Activated CD8-positive, alpha-beta T cell treated with anti-CD3 and anti-CD28 coated beads for 36 hours (primary cell): ENCODE data around the gene B3GALT2. TPM values are rescaled to one million over a fixed set of nuclear protein-coding genes. Genes with fewer than 3 reads are reported as not detected.
"Not testable (repeated sequence)": the region's sequence is repeated elsewhere in the genome, so short reads cannot be mapped to it uniquely, and the experiment has no call there.

Experiments used
- ATAC-seq: fragments of 200-7000 bp; cut with Tn5 transposase; one replicate; pipeline ENCODE4 v1.10.0; 2021; ENCODE audit warnings: mild to moderate bottlenecking, moderate library complexity
- CTCF ChIA-PET: fragments of 350-600 bp; sonication (Branson Sonifier 250); formaldehyde crosslinking; loops from one replicate; lab custom pipeline; 2021; ENCODE audit warnings: antibody characterized with exemption; lab: Charles Lee
- POLR2A ChIA-PET: fragments of 350-600 bp; sonication (Branson Sonifier 250); formaldehyde crosslinking; loops from one replicate; lab custom pipeline; 2021; ENCODE audit warnings: antibody characterized with exemption; lab: Charles Lee
- DNase-seq: peaks from one replicate; pipeline ENCODE4 v3.0.0-alpha.2; 2020
- H3K27ac Mint-ChIP-seq: one replicate; pipeline ENCODE4 v1.8.0; 2021; ENCODE audit warnings: mild to moderate bottlenecking, mixed read lengths
- H3K27me3 Mint-ChIP-seq: one replicate; pipeline ENCODE4 v1.8.0; 2021; ENCODE audit warnings: mixed read lengths
- H3K36me3 Mint-ChIP-seq: one replicate; pipeline ENCODE4 v1.8.0; 2021; ENCODE audit warnings: low read depth, mixed read lengths
- H3K4me1 Mint-ChIP-seq: one replicate; pipeline ENCODE4 v1.8.0; 2021; ENCODE audit warnings: low read depth, mixed read lengths
- H3K4me3 Mint-ChIP-seq: one replicate; pipeline ENCODE4 v1.8.0; 2021; ENCODE audit warnings: mild to moderate bottlenecking, moderate library complexity, mixed read lengths
- H3K9me3 Mint-ChIP-seq: one replicate; pipeline ENCODE4 v1.8.0; 2021; ENCODE audit warnings: mixed read lengths
- CTCF ChIP-seq: fragments of 200-600 bp; IDR thresholded peaks from one replicate; pipeline ENCODE4 v1.8.0; 2022; ENCODE audit warnings: antibody characterized with exemption, mild to moderate bottlenecking
- intact Hi-C: fragments of 100-400 bp; cut with micrococcal nuclease; formaldehyde crosslinking; loops from one replicate; pipeline ENCODE4 v1.10.0; 2022
- total RNA-seq, 2 experiments: library from RNA; stranded (reverse); gene quantifications; one replicate each; pipeline ENCODE4 v1.2.3, GENCODE V29; 2021

The B3GALT2 gene
- total RNA-seq, 2 experiments from 2014 or later: 0.18 TPM; not detected in 1

DNA sequence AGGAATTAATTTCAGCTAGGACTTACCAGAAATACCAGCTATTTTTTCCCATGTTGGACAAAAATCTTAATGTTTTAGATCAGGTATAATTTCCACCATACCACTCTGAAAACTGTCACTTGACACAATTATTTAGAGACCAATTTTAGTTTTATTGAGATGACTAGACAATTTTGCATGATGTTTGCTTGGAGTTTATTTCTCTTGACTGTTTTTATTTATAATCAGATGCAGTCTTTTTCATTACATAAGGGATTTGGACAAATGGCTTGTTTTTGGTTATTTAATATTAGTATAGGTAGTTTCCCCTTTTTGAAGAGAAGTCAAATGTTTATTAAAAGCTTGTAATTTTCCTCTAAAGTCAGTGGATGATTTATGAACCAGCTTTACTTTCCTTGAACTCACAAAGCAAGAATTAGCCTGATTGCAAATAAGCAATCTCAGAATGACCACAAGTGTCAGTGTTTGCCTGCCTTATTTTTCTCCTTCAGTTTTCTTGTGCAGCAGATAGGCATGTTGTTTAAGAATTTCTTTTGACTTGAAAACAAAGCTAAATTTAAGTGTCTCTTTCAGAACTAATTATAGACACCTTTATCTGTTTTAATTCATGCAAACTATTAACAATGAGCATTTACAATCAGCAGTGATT is 3.8 kb upstream of the B3GALT2 start:
- ChIA-PET POLR2A (no interaction called here), CTCF (interaction anchor here (0.9 to 1.9 kb wide), 4 partner anchors 9 to 558 kb away, joined by 3 to 7 read pairs (median 3); no protein-coding TSS in a partner anchor)
- Mint-ChIP-seq H3K27me3 (no peaks in the 10 kb centered on the region), H3K27ac (no peak overlapping the region), H3K36me3 (peaks cover 15% of the 10 kb centered on the region), H3K9me3 (peaks cover 5% of the 10 kb centered on the region), H3K4me1 (peaks cover 46% of the 10 kb centered on the region), H3K4me3 (no peak overlapping the region)
- ATAC-seq (no peak), DNase-seq (no peak)
- TF ChIP-seq CTCF: no peak
- intact Hi-C loops: no loop called here

DNA sequence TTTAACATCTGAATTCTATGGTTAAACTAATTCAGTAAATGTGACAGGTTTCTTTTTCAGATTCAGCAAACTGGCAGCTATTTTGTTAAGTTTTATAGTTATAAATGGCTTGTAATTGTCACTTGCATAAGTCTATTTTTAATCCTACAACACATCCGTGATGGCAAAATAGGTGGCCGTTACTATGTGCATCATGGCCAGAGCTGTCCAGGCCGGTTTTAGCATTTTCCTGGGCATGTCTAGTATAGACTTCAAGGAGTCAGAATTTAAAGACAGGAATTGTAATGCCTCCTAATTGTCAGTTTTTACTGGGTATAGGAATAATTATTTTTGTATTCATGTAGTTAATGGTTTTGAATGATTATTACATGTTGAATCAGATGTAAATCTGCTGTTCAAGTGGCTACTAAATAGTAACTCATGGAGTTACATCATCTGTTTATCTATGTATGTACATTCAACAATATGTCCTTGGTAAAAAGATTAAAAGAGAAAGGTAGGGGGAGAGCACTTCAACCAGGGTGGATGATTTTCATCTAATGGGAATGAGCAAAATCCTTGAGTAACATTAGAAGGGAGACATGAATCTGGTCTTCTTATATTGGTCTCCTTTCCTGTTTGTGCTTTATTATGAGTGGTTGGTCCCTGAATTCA is 3.2 kb upstream of the B3GALT2 start:
- ChIA-PET CTCF (interaction anchor here (1.5 to 1.9 kb wide), 2 partner anchors 8 to 52 kb away, joined by 3 to 7 read pairs; no protein-coding TSS in a partner anchor), POLR2A (no interaction called here)
- peaks cover 15% of the 10 kb centered on the region for H3K36me3 Mint-ChIP-seq
- H3K9me3 Mint-ChIP-seq: peaks cover 5% of the 10 kb centered on the region
- ATAC-seq: no peak
- H3K4me1 Mint-ChIP-seq: peaks cover 47% of the 10 kb centered on the region
- no peak overlapping the region for H3K27ac Mint-ChIP-seq
- intact Hi-C loops: no loop called here
- no peak for DNase-seq
- no peaks in the 10 kb centered on the region for H3K27me3 Mint-ChIP-seq
- no peak for TF ChIP-seq CTCF
- H3K4me3 Mint-ChIP-seq: no peak overlapping the region

DNA sequence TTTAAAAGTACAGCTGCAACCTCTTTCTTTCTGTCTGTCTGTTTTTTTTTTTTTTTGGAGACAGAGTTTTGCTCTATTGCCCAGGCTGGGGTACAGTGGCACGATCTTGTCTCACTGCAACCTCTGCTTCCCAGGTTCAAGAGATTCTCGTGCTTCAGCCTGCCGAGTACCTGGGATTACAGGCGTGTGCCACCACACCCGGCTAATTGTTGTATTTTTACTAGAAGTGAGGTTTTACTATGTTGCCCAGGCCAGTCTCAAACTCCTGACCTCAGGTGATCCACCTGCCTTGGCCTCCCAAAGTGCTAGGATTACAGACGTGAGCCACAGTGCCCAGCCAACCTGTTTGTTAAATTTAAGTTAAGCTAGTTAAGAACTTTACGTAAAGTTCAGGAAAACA is 2.5 kb upstream of the B3GALT2 start:
- H3K27ac Mint-ChIP-seq, CTCF ChIA-PET: not testable (repeated sequence)

DNA sequence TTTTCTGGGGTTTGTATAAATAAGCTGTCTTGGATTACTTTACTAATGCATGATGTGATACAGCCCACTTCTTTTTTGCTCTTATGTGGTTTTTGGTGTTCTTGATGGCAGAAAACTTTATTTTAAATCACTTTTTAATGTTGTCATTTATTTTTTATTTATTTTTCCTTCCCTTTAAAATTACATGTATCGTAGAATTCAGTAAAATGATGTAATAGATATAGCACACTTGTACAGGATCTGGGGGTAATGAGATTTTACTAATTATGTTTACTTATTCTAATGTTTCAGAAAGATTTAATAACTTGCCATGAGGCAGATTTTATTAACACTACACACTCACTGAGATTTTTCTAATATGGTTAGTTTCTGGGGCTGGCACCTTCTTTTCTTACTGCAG is 701 bp upstream of the B3GALT2 start:
- Mint-ChIP-seq H3K27me3 (no peaks in the 10 kb centered on the region), H3K36me3 (peaks cover 4% of the 10 kb centered on the region), H3K9me3 (no peaks in the 10 kb centered on the region), H3K27ac (no peak overlapping the region), H3K4me1 (peaks cover 46% of the 10 kb centered on the region), H3K4me3 (no peak overlapping the region)
- ChIA-PET CTCF (no interaction called here), POLR2A (no interaction called here)
- DNase-seq: no peak
- no peak for ATAC-seq
- TF ChIP-seq CTCF: no peak
- intact Hi-C loops: no loop called here

More for the DNA sequence above, 2.5 kb upstream of the B3GALT2 start:
- DNase-seq, POLR2A ChIA-PET, ATAC-seq, H3K27me3 Mint-ChIP-seq, H3K9me3 Mint-ChIP-seq, intact Hi-C loops, H3K4me3 Mint-ChIP-seq: not testable (repeated sequence)
- Mint-ChIP-seq H3K36me3 (peaks cover 15% of the 10 kb centered on the region), H3K4me1 (peaks cover 45% of the 10 kb centered on the region)

DNA sequence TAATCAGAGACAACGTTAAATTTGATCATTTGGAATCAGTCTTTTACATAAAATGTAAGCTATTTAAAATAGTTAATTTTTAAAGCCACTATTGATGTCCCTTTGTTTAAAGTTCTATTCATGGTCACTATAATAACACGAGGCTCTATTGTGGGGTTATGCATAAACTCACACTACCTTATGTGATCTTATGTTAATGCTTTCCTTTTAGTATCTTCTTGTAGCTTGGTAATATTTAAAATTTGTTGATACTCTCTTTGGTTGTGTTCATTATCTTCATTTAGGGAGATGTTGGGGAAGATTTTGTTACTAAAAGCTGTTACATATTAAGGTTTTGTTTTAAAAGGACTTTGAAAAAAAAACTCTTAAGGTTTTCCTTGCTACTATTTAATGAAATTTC is 1.2 kb downstream of the B3GALT2 start:
- DNase-seq: no peak
- no peaks in the 10 kb centered on the region for H3K27me3 Mint-ChIP-seq
- peak overlapping the region; percentile 41 for H3K4me3 Mint-ChIP-seq
- peaks cover 44% of the 10 kb centered on the region for H3K4me1 Mint-ChIP-seq
- POLR2A ChIA-PET: no interaction called here
- TF ChIP-seq CTCF: no peak
- no peaks in the 10 kb centered on the region for H3K36me3 Mint-ChIP-seq
- peak overlapping the region; percentile 8 for H3K27ac Mint-ChIP-seq
- H3K9me3 Mint-ChIP-seq: no peaks in the 10 kb centered on the region
- intact Hi-C loops: no loop called here
- ATAC-seq: no peak
- CTCF ChIA-PET: interaction anchor here (0.9 to 1.3 kb wide), 3 partner anchors 9 to 976 kb away, joined by 3 to 4 read pairs (median 3); no protein-coding TSS in a partner anchor
